Neural cell (in vitro differentiated cells): ENCODE data around the gene FKBP2.

Experiments
- CTCF ChIP-seq: fragments of 450-650 bp; IDR thresholded peaks from 2 replicates; pipeline ENCODE4 v1.5.1; 2014; ENCODE audit warnings: antibody characterized with exemption, mild to moderate bottlenecking, moderate library complexity; ENCODE audit not compliant: poor library complexity, severe bottlenecking
- EZH2 ChIP-seq: fragments of 200-600, 300-800 bp; shearing (Covaris generic), sonication (generic); IDR thresholded peaks from 2 replicates; pipeline ENCODE4 v1.6.1; 2014; ENCODE audit warnings: antibody characterized with exemption, low read length, borderline replicate concordance, mild to moderate bottlenecking; ENCODE audit not compliant: insufficient read depth, poor library complexity, severe bottlenecking
- MXI1 ChIP-seq: fragments of 450-650 bp; conservative IDR thresholded peaks from 2 replicates; pipeline ENCODE4 v1.6.1; 2014; ENCODE audit warnings: antibody characterized with exemption, mild to moderate bottlenecking; ENCODE audit not compliant: poor library complexity, severe bottlenecking
- POLR2AphosphoS5 ChIP-seq: IDR thresholded peaks from 2 replicates; pipeline ENCODE4 v1.6.1; 2012
- RAD21 ChIP-seq: fragments of 450-650 bp; conservative IDR thresholded peaks from 2 replicates; pipeline ENCODE4 v1.6.1; 2014; ENCODE audit warnings: antibody characterized with exemption, mild to moderate bottlenecking, moderate library complexity
- REST ChIP-seq: IDR thresholded peaks from 2 replicates; pipeline ENCODE4 v1.6.1; 2012; ENCODE audit warnings: borderline replicate concordance
- SMC3 ChIP-seq: fragments of 450-650 bp; conservative IDR thresholded peaks from 2 replicates; pipeline ENCODE4 v1.6.1; 2014; ENCODE audit warnings: antibody characterized with exemption, mild to moderate bottlenecking, moderate library complexity; ENCODE audit not compliant: poor library complexity

GRCh38 chr11:64247729-64248531, 7.0 kb downstream of the FKBP2 start:
- TF ChIP-seq EZH2 (no peak), SMC3 (no peak), CTCF (no peak), REST (no peak), RAD21 (no peak), POLR2AphosphoS5 (no peak), MXI1 (no peak)
